Erythroblast (primary cell): ENCODE data around the gene MAS1L.

Experiments used
- DNase-seq, 2 experiments: peaks; one replicate each; lab custom pipeline; 2025; lab: John Stamatoyannopoulos, UW
- GATA1 ChIP-seq: IDR thresholded peaks from 2 replicates; pipeline ENCODE4 v1.6.1; 2011; ENCODE audit warnings: low read depth, mild to moderate bottlenecking, control low read depth, low read length, moderate library complexity
- POLR2A ChIP-seq: IDR thresholded peaks from 2 replicates; pipeline ENCODE4 v1.6.1; 2011; ENCODE audit warnings: mild to moderate bottlenecking, low read length

MAS1L gene

DNA sequence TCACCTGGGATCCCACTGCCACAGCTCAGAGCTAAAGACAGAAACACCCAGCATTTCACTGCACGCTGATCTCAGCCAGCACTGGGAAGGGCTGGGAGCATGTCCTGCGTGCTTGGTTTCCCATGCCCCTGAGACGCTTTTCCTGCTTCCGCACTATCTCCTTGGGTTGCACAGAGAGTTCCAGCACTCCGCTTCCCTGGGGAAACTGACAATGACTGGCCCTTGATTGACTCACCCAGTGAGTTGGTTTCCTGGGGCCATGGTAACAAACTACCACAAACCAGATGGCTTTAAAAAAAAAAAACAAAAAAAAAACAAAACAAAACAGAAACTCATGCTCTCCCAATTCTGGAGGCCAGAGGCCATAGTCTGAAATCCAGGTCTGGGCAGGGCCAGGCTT, 14.8 kb upstream of the MAS1L start:
- no peak for DNase-seq
- TF ChIP-seq POLR2A: no peak
- no peak for TF ChIP-seq GATA1

DNA sequence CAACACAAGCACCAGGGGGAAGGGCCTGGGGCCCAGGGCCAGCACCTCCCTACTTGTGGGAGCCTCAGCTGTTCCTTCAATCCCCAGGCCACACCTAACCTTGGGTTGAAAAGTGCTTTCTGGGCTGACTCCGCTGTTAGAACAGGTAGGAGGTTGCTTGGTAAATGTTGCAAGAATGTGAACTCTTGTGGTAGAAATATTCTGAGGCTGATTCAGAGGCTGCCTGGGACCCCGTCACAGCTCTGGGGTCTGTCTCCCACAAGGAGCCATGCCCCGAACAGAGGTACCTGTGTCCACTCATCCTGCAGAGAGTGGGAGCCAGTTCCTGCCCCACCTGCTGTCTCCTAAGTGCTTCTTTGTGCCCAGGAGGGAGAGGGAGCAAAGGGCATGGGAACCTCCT, 14.4 kb upstream of the MAS1L start:
- TF ChIP-seq GATA1: no peak
- DNase-seq: no peak

DNA sequence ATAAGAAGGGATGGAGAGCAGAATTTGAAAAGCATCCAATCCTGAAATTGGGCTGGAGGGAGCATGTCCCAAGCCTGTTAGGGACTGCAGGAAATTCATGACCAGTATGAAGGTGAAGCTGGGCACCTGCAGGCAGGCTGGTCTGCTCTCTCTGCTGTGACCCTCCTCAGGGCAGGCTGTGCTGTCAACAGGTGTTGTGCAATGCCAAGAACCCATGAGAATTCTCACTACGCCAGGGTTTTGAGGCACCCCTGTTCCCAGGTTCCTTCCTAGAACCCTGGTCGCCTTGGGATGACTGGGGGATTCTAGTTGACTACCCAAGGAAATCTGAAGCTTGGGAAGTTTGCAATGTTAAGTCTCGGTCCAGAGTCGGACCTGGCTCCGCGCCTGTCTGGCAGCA, 13.3 kb upstream of the MAS1L start:
- TF ChIP-seq POLR2A: no peak
- TF ChIP-seq GATA1: no peak

DNA sequence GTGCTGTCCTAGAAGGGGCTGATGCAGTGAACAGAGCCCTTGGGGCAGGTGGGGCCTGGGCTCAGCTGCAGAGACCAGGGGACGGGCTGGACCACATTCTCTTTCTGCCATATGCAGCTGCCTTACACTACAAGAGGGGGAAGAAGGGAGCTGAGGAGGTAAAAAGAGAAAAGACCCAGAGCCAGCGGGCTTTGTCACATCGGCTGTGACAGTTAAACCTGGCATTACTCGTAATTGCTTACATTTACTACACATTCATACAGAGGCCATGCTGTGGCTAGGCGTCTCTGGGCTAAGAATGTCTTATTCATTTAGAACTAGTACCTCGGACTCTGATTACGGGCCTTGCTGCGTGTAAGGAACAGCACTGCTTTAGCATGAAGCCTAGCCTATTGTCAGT, 12.8 kb upstream of the MAS1L start:
- TF ChIP-seq GATA1: no peak
- TF ChIP-seq POLR2A: no peak
- DNase-seq: no peak

More for the DNA sequence above, 13.3 kb upstream of the MAS1L start:
- DNase-seq: no peak

DNA sequence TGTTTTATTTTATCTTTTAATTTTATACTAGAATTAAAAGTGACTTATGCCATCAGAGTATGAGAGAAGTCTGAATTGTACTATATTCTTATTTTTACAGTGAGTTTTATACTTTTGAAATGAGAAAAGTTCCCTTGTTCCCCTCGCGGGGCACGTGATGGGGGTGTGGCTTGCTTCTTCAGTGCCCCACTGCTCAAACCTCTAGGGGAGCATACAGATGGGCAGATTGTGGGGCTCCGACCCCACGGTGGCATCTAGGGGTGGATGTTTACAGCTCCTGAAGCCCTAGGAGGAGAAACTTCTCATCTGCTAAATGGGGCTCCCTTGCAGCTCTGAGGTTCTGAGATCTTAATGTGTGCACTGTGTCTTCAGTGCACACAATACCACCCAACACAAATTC, 11.9 kb upstream of the MAS1L start:
- TF ChIP-seq POLR2A: no peak
- TF ChIP-seq GATA1: no peak
- no peak for DNase-seq

DNA sequence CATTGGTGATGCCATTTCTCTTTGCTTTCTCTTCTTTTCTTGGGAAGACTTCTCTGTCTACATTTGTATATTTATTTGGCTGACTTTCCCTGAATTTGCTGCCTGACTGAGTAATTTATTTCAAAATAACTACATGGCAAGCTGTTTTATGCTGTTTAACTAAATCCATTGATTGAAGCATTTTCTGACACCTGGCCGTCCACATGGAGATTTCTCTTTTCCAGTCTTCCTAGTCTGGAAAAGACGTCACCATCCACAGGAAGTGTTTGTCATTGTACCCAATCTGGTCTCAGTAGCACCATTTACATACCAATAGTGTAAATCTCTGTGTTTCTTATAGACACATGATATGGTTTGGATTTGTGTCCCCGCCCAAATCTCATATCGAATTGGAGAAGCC, 9.2 kb upstream of the MAS1L start:
- TF ChIP-seq POLR2A (no peak), GATA1 (no peak)
- DNase-seq: no peak

DNA sequence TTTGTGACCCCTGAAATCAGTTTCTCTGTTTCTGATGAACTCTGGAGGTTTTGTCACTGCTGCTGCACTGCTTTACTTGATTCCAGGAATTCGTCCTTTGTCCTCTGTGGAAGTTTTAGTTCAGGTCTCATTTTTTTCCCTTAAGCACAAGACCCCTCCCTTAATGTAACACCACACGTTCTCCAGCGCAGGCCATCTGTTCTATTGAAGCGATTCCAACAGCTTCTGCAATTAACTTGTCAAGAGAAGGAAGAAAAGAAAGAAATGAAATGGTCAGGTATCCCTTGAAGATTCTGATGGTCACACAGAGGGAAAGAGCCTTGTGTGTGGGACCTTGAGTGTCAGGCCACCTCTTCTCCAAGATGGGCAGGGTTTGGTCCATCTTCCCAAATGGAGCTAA, 7.8 kb upstream of the MAS1L start:
- TF ChIP-seq POLR2A (no peak), GATA1 (no peak)
- no peak for DNase-seq

DNA sequence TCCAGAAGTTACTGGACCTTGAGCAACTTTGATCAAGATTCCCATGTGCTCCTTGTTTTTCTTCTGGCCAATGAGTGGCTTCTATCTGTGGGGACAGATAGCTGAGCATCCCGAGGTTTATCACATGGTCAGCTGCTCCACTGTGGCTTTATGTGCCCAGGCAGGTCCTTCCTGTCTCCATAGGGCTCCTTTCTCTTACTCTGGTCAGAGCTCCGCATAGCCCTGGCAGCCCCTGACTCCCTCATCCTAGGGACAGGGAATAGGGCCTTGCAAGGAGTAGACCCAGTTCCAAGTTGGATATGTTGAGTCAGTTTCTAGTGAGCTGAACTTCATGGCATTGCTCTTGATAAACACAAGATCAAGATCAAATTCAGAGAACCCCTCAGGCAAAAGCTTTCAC, 6.4 kb upstream of the MAS1L start:
- no peak for TF ChIP-seq POLR2A
- no peak for TF ChIP-seq GATA1
- DNase-seq: no peak

DNA sequence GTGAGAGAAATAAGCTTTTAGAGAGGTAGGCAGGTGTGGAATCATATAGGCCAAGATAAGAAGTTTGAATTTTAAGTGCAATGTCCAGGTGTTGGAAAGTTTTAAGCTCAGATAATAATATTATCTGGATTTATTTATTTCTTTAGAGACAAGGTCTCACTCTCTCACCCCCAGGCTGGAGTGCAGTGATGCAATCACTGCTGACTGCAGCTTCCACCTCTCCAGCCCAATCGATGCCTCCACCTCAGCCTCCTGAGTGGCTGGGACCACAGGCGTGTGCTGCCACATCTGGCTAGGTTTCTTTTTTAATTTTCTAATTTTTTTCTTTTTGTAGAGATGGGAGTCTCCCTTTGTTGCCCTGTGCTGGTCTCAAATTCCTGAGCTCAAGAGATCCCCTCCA, 5.5 kb upstream of the MAS1L start:
- no peak for DNase-seq
- TF ChIP-seq GATA1: no peak
- no peak for TF ChIP-seq POLR2A

DNA sequence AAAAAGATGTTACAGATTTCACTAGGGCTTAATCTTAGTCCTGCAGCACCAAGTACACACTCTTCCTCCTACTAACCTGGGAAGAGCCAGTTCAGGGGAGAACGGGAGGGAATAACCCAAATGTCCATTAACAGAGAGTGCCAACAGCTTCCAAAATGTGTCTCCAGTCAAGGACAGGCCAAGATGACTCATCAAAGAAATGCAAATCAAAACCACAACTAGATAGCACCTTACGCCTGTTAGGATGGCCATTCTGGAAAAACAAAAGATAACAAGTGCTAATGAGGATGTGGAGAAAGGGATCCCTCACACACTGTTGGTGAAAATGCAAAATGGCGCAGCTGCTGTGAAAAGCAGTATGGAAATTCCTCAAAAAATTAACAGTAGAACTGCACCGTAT, 3.8 kb upstream of the MAS1L start:
- TF ChIP-seq POLR2A (no peak), GATA1 (no peak)
- DNase-seq: no peak

DNA sequence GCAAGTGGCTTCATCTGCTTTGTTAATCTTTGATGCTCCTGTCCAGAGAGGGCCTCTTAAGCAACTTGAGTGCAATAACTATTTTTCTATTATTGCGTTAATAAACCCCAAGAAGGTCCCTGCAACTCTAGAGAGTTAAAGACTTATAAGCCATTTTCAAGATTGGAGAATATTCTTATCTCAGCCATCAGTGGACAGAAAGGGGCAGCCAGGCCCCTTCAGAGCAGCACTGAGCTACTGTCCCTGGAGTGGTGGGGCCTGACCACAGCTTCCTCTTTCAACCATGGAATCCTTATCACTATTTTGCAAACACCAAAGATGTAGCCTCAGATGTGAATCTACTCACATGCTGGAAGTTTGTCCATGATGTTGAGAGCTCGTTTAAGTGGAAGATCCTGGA, 2.8 kb upstream of the MAS1L start:
- TF ChIP-seq POLR2A: no peak
- TF ChIP-seq GATA1: no peak
- DNase-seq: peak; percentile 8 to 49

DNA sequence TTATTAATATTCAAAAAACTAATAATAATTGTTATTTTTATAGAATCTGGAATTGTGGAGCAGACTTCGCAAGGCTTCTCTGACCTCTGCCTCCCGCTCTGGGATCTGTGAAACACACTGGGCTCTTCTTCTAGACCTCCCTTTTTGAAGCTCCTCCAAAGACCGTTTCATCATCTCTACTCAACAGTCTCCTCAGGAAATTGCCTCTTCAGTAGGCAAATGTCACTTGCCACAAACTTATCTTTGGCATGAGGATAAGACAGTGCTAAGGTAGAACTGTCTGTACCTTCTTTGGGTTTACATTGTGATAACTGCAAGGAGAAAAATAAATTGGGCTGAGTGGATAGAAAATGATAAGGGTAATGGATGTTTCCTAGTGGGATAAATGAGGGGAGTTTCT, 2.3 kb upstream of the MAS1L start:
- no peak for DNase-seq
- no peak for TF ChIP-seq POLR2A
- no peak for TF ChIP-seq GATA1

DNA sequence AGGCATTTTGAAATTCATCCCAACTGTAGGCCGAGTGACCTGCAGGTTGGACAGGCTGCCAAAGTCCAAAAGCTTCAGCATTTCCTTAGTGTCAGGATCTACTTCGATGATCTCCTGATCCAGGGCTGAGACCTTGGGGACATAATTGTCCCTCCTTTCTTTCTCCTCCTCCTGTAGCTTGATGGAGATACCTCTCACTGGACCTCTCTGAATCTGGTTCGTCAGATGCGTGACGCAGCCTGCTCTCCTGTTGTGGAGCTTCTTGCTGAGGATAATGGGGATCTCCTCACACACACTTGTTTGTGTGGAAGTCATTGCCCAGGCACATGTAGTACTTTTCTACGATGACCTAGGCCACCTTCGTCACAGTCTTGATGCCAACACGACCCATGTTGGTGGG, 1.5 kb upstream of the MAS1L start:
- DNase-seq: no peak

DNA sequence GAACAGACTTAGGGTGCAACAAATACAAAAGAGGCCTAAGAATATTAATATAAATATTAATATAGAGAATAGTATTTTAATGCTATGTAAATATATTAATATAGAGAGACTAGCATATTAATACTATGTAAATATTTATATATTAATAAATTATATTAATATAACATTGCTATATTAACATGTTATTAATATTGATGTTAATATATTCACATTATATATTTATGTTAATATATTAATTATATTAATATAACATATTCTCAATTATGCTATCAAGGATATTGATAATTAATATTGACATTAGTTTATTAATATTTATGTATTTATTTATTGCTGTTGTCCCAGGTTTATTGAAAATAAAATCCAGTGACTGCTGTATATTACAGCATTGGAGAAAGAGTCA, 1.1 kb upstream of the MAS1L start:
- DNase-seq: no peak
- TF ChIP-seq GATA1 (no peak), POLR2A (no peak)

More for the DNA sequence above, 1.5 kb upstream of the MAS1L start:
- no peak for TF ChIP-seq POLR2A

DNA sequence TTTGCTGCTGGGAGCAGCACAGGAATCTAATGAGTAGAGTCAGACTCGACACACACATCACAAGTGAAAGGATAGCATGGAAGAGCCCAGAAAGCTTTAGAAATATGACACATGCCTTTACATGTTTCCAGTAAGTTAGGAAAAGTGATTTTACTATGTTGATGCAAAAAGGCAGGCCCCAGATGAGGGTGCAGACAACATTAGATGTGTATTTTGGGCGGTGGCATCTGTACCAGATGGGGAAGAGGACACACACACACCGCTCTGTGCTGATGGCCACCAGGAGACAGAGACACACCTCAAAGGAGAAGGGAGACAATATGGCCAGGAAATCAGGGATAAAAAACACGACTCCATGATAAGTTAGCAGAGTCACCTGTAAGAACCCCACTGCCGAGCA, 625 bp downstream of the MAS1L start:
- TF ChIP-seq GATA1: no peak
- TF ChIP-seq POLR2A: no peak
- DNase-seq: no peak

DNA sequence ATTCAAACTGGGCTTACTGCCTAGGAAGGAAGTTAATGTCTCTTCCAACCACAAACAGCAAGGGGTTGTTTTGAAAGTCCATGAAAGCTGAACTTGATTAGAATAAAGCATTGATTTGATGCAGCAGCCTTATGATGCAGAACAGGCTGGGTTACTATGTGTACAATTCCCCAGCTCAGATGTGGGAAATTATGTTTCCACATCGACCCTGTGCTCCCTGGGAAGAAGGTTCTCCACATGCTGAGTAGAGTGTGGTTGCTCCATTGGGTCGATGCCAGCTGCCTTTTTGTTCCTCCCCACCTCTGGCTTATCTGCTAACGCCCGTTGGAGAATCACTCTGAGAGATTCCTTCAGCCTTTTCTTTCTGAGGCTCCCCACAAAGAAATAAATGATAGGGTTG, 1.2 kb downstream of the MAS1L start:
- TF ChIP-seq GATA1 (no peak), POLR2A (no peak)
- DNase-seq: no peak

DNA sequence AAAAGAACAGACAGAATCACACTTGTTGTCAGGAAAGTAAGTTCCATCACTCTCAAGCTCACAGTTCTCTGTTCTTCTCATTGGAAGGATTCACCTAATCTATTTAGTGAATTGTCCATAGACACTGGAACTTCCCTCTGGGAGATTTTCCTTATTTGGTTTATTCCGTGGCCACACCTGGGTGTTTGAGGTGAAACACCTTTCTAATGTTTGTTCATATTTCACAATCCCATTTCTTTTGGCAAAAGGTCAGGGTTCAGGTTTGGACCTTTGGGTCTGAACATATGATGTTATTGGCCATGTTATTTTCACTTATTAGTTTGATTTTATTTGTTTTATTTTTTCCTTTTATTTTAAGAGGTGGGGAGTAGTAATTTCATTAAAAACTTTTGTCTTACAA, 4.0 kb downstream of the MAS1L start:
- DNase-seq: no peak

More for the DNA sequence above, 4.0 kb downstream of the MAS1L start:
- no peak for TF ChIP-seq GATA1
- no peak for TF ChIP-seq POLR2A
